ENCODE results near the gene WDR73. TPM values are rescaled to one million over a fixed set of nuclear protein-coding genes. Genes with fewer than 3 reads are reported as not detected.

The WDR73 gene
- polyA plus RNA-seq, 2 of the 4 experiments (the other 2 are of a cell fraction) = 41.0 to 44.7 TPM

- TF ChIP-seq SMC3 (IDR thresholded peaks at IDR 0.05) = no peak
Measured at GRCh38 chr15:84597296-84597695, 56.8 kb downstream of the WDR73 start (continued).

- Histone ChIP-seq H3K27ac (no peak overlapping the region), H3K9me3 (peaks cover 8% of the 10 kb centered on the region; the same call in 2 of the 3 replicates), H3K4me2 (no peak overlapping the region), H3K4me3 (no peak overlapping the region), H3K4me1 (peaks cover 6% of the 10 kb centered on the region; the same call in 2 of the 3 replicates)
- ATAC-seq (no peak), FAIRE-seq (no peak), DNase-seq (ENCODE audit: low read depth in 1 of 2, low spot score in 1 of 2) (no peak)
- ChIA-PET CTCF (interaction anchor here (0.7 to 2.1 kb wide), 6 partner anchors 8 to 359 kb away, joined by 3 to 8 read pairs (median 4); no protein-coding TSS in a partner anchor), POLR2A (no interaction called here)
- TF ChIP-seq HOXA7 (CRISPR knock-in tag; IDR thresholded peaks at IDR 0.05) (no peak), KDM5A (IDR thresholded peaks at IDR 0.05) (no peak), POLR2AphosphoS2 (conservative IDR thresholded peaks at IDR 0.05; ENCODE audit: low read length) (no peak), ESRRA (IDR thresholded peaks at IDR 0.05; ENCODE audit: borderline replicate concordance, low read length) (no peak), FOSL2 (IDR thresholded peaks at IDR 0.05) (no peak), FOSL2 (CRISPR knock-in tag; IDR thresholded peaks at IDR 0.05) (no peak), HES2 (IDR thresholded peaks at IDR 0.05) (no peak), NFE2L2 (conservative IDR thresholded peaks at IDR 0.05; ENCODE audit: low read length) (no peak), ZC3H11A (IDR thresholded peaks at IDR 0.05) (no peak), SREBF2 (IDR thresholded peaks at IDR 0.05) (no peak), CBX2 (IDR thresholded peaks at IDR 0.05; ENCODE audit: borderline replicate concordance, low read depth) (no peak)
- WGBS (ENCODE audit: missing lambda C conversion rate) = 73% methylated on average over 2 of the region's 2 CpGs
Measured at GRCh38 chr15:84595660-84596059, 58.4 kb downstream of the WDR73 start.

GRCh38 chr15:84594617-84595290 lies 59.3 kb downstream of the WDR73 start:
- FAIRE-seq (no peak), ATAC-seq (no peak), DNase-seq (ENCODE audit: low read depth in 1 of 2, low spot score in 1 of 2) (no peak)
- TF ChIP-seq CHD2 (IDR thresholded peaks at IDR 0.05; ENCODE audit: low read length, partially characterized antibody) (no peak), HOXA7 (CRISPR knock-in tag; IDR thresholded peaks at IDR 0.05) (no peak), NPAS2 (CRISPR knock-in tag; IDR thresholded peaks at IDR 0.05; ENCODE audit: borderline replicate concordance) (no peak), POLR2AphosphoS2 (conservative IDR thresholded peaks at IDR 0.05; ENCODE audit: low read length) (no peak), KDM1A (IDR thresholded peaks at IDR 0.05; ENCODE audit: low read depth) (no peak), FOXS1 (CRISPR knock-in tag; IDR thresholded peaks at IDR 0.05) (no peak), ELK1 (IDR thresholded peaks at IDR 0.05; ENCODE audit: low read depth, low read length) (no peak), CTCF (IDR thresholded peaks at IDR 0.05) (no peak), RAD21 (conservative IDR thresholded peaks at IDR 0.05 in 1 of 2, IDR thresholded peaks at IDR 0.05 in 1 of 2) (no peak), USF2 (IDR thresholded peaks at IDR 0.05) (no peak), HOXB13 (CRISPR knock-in tag; IDR thresholded peaks at IDR 0.05; ENCODE audit: low read depth) (no peak), NR3C1 (IDR thresholded peaks at IDR 0.05) (no peak)
- WGBS (ENCODE audit: missing lambda C conversion rate) = 67% methylated on average over 3 of the region's 3 CpGs
- peaks cover 8% of the 10 kb centered on the region; the same call in 2 of the 3 replicates for H3K9me3 ChIP-seq
- peaks cover 3% of the 10 kb centered on the region; the same call in 2 of the 3 replicates for H3K4me1 ChIP-seq
- no peak overlapping the region for H3K27ac ChIP-seq
- CTCF ChIA-PET = interaction anchor here (0.9 to 2.1 kb wide), 8 partner anchors 12 to 695 kb away, joined by 3 to 7 read pairs (median 4); no protein-coding TSS in a partner anchor
- no peak overlapping the region for H3K4me3 ChIP-seq
- no peak overlapping the region for H3K4me2 ChIP-seq
- POLR2A ChIA-PET = no interaction called here
